Stimulated activated CD4-positive, alpha-beta T cell treated with anti-CD3 and anti-CD28 coated beads, Interleukin-12 subunit alpha, Interleukin-12 subunit beta, amount 100 ng/mL, for 24 hours (primary cell): ENCODE measurements around the gene PDE6A.

ENCODE experiments used
- DNase-seq, 2 experiments: peaks; one replicate each; pipeline ENCODE4 v3.0.0-alpha.2; 2020; ENCODE audit warnings: low read depth in 2 of 2

PDE6A gene

DNA sequence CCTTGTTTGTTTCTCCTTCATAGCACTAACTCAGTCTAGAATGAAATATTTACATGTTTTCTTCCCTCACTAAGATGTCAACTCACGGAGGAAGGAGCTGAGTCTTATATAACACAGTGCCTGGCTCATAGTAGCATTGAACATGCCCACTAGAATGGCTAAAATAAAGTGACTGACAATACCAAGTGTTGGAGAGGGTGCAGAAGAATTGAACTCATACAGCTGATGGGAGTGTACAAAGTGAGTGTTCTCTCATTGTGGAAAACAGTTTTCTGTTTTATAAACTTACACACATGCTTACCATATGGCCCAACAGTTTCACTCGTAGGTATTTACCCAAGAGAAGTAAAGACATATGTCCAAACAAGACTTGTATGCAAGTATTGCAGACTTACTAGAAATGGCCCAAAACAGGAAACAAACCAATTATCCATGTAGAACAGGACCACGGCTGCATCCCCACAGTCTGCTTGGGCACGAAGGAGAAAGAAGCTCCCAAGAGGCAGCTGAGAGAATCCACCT, 127.0 kb downstream of the PDE6A start:
- DNase-seq = no peak

DNA sequence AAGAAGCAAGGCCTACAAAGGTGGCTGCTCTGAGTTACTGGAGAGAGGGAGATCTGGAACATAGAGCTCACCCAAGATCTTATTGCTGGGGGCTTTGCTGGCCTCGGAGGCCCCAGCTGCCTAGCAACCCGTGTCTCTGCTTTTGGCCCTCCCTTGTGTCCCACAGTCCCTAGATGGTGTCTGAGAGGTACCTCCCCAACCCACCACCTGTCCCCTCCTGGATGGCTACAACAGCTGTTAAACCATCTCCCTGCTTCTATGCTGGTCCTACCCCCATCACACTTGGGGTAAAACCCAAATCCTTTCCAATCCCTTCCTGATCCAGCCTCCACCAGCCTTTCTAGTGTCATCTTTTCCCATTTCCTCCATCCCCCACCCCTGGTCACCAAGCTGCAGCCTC, 127.9 kb downstream of the PDE6A start:
- no peak for DNase-seq

DNA sequence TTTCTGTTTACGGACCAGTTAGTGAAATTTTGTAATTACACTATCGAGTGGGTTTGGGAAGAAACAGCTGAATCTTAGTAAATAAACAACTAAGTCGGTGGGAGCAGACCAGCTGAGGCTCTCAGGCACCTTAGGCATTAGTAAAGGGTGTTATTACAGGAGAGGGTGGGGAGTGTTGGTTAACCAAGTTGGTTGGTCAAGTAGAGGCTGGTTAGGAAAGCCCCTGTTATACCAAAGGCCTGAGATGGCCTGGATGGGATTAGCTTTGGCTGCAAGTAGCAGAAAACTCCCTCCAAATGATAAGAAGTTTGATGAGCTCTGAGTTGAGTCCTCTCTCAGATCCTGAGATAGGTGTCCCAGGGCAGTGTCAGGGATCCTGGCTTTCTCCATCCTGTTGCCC, 133.1 kb downstream of the PDE6A start:
- no peak for DNase-seq

DNA sequence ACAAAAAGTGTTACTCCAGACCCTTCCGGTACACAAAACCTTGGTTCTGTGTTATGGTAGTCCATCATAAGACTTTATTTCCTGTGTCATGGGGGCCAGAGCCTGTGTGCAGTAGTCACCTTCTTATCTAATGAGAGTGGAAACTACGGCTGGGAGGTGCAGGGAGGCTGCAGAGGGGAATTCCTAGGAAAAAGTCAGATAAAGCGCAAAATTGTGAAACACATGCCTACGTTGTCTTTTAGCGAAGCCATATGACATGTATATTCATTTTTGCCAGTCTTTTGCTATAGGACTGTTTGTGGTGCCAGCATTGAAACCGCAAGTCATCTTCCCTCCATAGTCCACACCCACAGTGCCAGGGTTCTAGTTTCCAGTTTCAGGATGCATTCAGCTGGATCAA, 133.7 kb downstream of the PDE6A start:
- no peak for DNase-seq

DNA sequence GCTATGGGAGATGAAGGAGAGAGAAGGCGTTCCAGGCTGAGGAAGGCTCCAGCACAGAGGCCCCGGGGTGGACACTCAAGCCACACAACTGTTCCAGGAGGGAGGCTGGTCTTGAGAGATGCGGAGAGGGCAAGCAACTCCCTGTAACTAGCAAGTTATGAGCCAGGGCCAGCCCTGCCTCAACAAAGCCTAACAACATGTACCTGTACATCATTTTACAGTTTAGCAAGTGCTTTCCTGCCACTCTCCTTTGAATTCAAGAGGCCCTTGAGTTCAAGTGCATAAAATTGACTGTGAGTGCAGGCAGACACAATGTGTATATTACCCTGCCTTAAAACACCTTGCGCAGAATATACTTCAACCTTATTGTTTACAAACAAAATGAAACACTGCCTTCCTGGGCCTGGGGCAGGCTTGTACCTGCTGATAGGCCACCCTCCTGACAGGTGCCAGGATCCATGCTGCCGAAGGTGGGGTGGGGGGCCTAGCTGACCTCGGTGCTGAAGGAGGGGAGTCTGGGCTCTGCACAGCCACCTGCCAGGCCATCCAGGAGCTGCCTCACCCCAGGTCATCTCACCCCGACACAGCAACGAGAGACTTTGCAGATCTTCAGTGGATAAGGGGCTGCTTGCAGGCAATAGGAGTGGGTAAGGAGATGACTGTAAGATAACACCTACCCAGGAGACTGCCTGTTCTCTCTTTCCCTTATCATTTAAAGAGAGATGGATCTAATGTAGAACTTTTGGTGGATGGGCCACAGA, 134.5 kb downstream of the PDE6A start:
- DNase-seq = no peak

DNA sequence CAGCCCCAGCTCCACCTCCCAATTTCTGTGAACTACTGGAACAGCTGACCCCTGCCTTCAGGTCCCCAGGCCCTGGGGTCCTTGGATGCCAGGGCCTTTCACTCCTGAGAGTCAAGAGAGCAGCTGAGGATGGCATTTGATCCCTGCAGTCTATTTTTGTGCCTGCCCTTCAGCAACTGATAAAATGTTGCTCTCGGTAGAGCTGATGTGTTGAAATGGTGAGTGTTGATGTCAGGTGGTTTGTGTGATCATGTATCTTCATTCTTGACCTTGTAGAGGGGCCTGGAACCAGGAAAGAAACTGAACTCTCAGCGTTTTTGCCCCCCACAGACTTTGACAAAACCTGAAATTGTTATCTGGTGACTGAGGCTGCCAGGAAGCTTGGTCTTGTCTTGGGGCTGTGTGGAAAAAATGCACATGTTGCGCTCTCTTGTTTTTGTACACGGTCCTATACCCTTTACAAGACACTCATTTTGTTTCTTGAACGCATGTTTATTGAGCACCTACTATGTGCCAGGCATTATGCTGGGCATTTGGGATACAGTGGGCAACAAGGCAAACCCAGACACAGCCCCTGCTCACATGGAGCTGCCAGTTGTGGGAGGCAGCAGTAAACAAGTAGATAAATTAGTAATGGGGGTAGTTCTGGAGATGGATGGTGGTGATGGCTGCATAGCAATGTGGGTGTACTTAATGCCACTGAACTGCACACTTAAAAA, 136.2 kb downstream of the PDE6A start:
- no peak for DNase-seq
